Upper lobe of left lung (tissue), 4 donors: ENCODE results near the gene CMSS1.

ENCODE experiments used
- EP300 ChIP-seq, 4 donors: sonication (generic); formaldehyde crosslinking; IDR thresholded peaks; one replicate each; pipeline ENCODE4 v1.5.1; 2017; ENCODE audit warnings: antibody characterized with exemption in 4 of 4, control low read depth in 2 of 4
- POLR2A ChIP-seq, 4 donors: fragments of 450-650 bp; IDR thresholded peaks; one replicate each; pipeline ENCODE4 v1.5.1; 2016 to 2017; ENCODE audit warnings: antibody characterized with exemption in 4 of 4, mild to moderate bottlenecking in 2 of 4
- TF ChIP-seq, protein P1 (sequence below), 6 experiments: fragments of 450-650 bp in 4 of 6; fragments of 200-600 bp in 2 of 6; sonication (generic) in 2 of 6; IDR thresholded peaks; one replicate each; pipeline ENCODE4 v1.5.1; 2016 to 2019; ENCODE audit warnings: antibody characterized with exemption in 6 of 6

DNA sequence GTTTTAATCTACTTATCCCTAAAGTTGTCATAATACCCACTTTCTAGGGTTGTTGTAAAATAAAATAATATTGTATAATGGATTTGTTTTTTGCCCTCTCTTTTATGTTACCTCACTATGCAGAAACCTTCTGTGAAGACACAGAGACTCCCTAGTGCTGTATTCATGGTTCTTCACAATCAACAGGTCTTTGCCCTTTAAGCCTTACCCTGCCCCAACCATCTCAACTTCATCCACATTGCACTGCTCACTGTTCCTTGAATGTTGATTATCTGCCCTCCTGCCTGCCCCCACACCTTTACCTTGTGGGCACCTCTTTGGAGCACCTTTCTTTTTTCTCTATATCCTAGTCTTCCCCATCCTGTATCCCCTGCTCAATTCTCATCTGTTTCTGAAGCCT, 21.1 kb downstream of the CMSS1 start:
- TF ChIP-seq, protein P1, sequence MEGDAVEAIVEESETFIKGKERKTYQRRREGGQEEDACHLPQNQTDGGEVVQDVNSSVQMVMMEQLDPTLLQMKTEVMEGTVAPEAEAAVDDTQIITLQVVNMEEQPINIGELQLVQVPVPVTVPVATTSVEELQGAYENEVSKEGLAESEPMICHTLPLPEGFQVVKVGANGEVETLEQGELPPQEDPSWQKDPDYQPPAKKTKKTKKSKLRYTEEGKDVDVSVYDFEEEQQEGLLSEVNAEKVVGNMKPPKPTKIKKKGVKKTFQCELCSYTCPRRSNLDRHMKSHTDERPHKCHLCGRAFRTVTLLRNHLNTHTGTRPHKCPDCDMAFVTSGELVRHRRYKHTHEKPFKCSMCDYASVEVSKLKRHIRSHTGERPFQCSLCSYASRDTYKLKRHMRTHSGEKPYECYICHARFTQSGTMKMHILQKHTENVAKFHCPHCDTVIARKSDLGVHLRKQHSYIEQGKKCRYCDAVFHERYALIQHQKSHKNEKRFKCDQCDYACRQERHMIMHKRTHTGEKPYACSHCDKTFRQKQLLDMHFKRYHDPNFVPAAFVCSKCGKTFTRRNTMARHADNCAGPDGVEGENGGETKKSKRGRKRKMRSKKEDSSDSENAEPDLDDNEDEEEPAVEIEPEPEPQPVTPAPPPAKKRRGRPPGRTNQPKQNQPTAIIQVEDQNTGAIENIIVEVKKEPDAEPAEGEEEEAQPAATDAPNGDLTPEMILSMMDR (IDR thresholded peaks at IDR 0.05), result no peak
- TF ChIP-seq POLR2A (IDR thresholded peaks at IDR 0.05) (no peak), EP300 (IDR thresholded peaks at IDR 0.05) (no peak)
